Ovary (tissue), 9 donors: Measurements from ENCODE around the gene FOXP1. TPM values are rescaled to one million over a fixed set of nuclear protein-coding genes. Genes with fewer than 3 reads are reported as not detected.

Source experiments
- DNase-seq, 5 donors: peaks; one replicate each; pipeline ENCODE4 v3.0.0-alpha.2; 2019 to 2020
- H3K27ac ChIP-seq, 2 donors: fragments of 200-600 bp; one replicate each; pipeline versions ENCODE4 v1.5.1 to v1.8.0; 2019 to 2022
- H3K27me3 ChIP-seq: fragments of 200-600 bp; one replicate; pipeline ENCODE4 v1.8.0; 2022
- H3K36me3 ChIP-seq: fragments of 200-600 bp; sonication (generic); one replicate; pipeline ENCODE4 v1.5.1; 2019
- H3K4me1 ChIP-seq: one replicate; pipeline ENCODE4 v1.8.1; 2013; ENCODE audit warnings: mild to moderate bottlenecking, moderate library complexity; ENCODE audit not compliant: insufficient read depth
- H3K4me3 ChIP-seq: fragments of 200-600 bp; sonication (generic); one replicate; pipeline ENCODE4 v1.5.1; 2017
- H3K9me3 ChIP-seq, 2 donors: fragments of 200-600 bp in 1 of 2; sonication (generic) in 1 of 2; one replicate each; pipeline versions ENCODE4 v1.5.1 to v1.8.1; 2013 to 2019; ENCODE audit warnings: mild to moderate bottlenecking in 1 of 2, moderate library complexity in 1 of 2
- EP300 ChIP-seq: sonication (generic); formaldehyde crosslinking; IDR thresholded peaks from one replicate; pipeline ENCODE4 v1.6.1; 2017; ENCODE audit warnings: antibody characterized with exemption
- POLR2A ChIP-seq: fragments of 450-650 bp; IDR thresholded peaks from one replicate; pipeline ENCODE4 v1.6.1; 2017; ENCODE audit warnings: antibody characterized with exemption, mild to moderate bottlenecking, moderate library complexity
- WGBS, 3 donors: extraction: QIAGEN DNeasy Blood & Tissue Kit in 1 of 3; methylation state at CpG; one replicate each; pipeline versions ENCODE4 v1.1.5 to v1.1.7; 2013 to 2017; 5-methylcytosine and 5-hydroxymethylcytosine counted together
- intact Hi-C, 4 donors: fragments of 100-400 bp; cut with DNase I; formaldehyde crosslinking; loops; one replicate each; pipeline versions ENCODE4 v1.11.0 to v1.15.1; 2022 to 2023
- polyA plus RNA-seq, 2 donors: library from polyadenylated mRNA; stranded (reverse); fragments of 200-250 nt in 1 of 2; fragments of 350-450 nt in 1 of 2; fragmentation: Illumina TruSeq in 1 of 2; extraction: RNeasy Lipid Tissue Mini Kit (QIAGEN cat#74804) in 1 of 2; gene quantifications; one replicate each; pipeline ENCODE4 v1.2.3, GENCODE V29; 2013 to 2014
- total RNA-seq, 7 donors: library from RNA; depleted of rRNA in 2 of 7; stranded (reverse); fragments of >200 nt in 2 of 7; fragmentation: NEBNext Ultra II Directional in 3 of 7; extraction: Animal tissue kit (Norgen Biotek cat#: 25700) in 3 of 7; gene quantifications; one replicate each; pipeline versions ENCODE4 v1.1.0 to v1.2.4, GENCODE V29; 2016 to 2023
- TF ChIP-seq, protein P1 (sequence below), 3 donors: fragments of 450-650 bp in 2 of 3; fragments of 200-600 bp in 1 of 3; IDR thresholded peaks; one replicate each; pipeline versions ENCODE4 v1.5.1 to v1.8.0; 2016 to 2022; ENCODE audit warnings: antibody characterized with exemption in 3 of 3, mild to moderate bottlenecking in 1 of 3
- donor health status: DM: no; HTN: no; CAD: no; lungs with moderate emphysema.
- donor health status: DM: no; HTN: no; CAD: no.
- donor health status: Bipolar disorder and iron deficiency.
- donor health status: DM: yes; HTN: yes; CAD: no.
- donor health status: DM: no; HTN: no; CAD: no.
- donor health status: DM: yes; HTN: yes; CAD: no.

Gene FOXP1
- total and polyA plus RNA-seq, 9 donors = 31.7 to 126 (median 114) TPM

DNA sequence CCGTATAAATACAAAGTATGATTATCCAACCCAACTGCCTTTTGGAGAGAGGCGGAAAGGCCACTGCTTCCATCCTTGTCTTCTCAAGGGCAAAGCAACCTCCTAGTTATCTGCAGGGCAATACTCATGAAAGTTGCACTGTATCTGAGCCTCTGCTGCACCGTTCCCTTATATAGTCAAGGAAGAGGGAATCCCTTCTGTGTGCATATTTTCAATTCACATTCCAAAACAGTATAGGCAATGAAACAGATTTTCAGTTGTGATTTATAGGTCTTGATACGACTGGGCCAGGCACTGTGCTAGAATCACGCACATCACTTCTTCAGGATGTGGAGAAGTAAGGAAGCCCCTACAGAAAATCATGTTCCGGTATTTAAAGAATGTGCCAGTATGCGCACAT, 455.7 kb downstream of the FOXP1 start:
- Histone ChIP-seq H3K4me3 (peak overlapping the region; percentile 50), H3K27ac (peak overlapping the region; percentile 30 to 89), H3K4me1 (peaks cover 14% of the 10 kb centered on the region), H3K9me3 (no peaks in the 10 kb centered on the region), H3K36me3 (no peaks in the 10 kb centered on the region), H3K27me3 (no peaks in the 10 kb centered on the region)
- intact Hi-C loops = loop anchor here in 2 of 4 donors (5.0 to 10.0 kb wide), 3 partner anchors 61 to 454 kb away; partner anchors contain the start of gene FOXP1 (in 1 of the 2)
- TF ChIP-seq, protein P1, sequence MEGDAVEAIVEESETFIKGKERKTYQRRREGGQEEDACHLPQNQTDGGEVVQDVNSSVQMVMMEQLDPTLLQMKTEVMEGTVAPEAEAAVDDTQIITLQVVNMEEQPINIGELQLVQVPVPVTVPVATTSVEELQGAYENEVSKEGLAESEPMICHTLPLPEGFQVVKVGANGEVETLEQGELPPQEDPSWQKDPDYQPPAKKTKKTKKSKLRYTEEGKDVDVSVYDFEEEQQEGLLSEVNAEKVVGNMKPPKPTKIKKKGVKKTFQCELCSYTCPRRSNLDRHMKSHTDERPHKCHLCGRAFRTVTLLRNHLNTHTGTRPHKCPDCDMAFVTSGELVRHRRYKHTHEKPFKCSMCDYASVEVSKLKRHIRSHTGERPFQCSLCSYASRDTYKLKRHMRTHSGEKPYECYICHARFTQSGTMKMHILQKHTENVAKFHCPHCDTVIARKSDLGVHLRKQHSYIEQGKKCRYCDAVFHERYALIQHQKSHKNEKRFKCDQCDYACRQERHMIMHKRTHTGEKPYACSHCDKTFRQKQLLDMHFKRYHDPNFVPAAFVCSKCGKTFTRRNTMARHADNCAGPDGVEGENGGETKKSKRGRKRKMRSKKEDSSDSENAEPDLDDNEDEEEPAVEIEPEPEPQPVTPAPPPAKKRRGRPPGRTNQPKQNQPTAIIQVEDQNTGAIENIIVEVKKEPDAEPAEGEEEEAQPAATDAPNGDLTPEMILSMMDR (IDR thresholded peaks at IDR 0.05) = no peak
- TF ChIP-seq POLR2A (no peak), EP300 (no peak)
- WGBS, 3 donors = 7 to 33% (median 13%) methylated on average over 7 of the region's 7 CpGs
- no peak for DNase-seq

DNA sequence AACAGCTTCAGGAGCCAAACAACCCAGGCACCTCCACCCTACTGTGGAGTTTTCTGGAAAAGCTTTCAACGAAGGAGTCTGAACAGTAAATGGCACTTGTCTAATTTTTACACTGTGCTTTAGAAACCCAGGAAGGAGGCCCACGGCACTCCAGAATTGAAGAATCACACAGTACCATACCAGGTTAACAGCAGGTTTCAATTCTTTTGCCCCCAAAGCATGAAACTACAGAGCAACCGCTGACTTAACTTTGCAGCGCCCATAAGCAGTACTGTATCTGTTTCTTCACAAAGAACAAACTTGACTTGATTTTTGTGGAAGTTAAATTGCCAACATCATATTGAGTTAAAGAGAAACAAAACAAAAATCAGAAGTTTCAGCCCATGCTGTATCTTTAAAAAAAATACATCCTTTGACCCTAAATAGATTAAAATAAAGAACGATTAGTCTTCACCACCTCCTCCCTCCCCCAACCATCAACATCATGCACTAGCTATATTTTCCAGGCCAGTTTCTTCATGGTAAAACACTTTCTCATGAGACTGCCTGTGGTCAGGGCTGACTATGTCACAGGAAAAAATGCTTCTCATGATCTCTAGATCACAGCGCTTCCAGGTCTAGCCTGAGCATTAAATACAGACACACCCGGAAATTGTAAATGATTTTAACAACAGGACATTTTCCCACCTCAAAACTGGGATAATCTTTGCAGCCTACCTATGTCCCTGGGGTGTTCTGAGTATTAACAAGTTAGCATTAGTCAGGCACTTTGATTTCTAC, 456.3 kb downstream of the FOXP1 start:
- H3K4me1 ChIP-seq = peaks cover 17% of the 10 kb centered on the region
- peak overlapping the region; percentile 30 to 89 for H3K27ac ChIP-seq
- TF ChIP-seq, protein P1 (IDR thresholded peaks at IDR 0.05) = no peak
- TF ChIP-seq EP300 = no peak
- no peak for TF ChIP-seq POLR2A
- peak overlapping the region; percentile 50 for H3K4me3 ChIP-seq
- intact Hi-C loops = loop anchor here in 2 of 4 donors (5.0 to 10.0 kb wide), 3 partner anchors 60 to 455 kb away; partner anchors contain the start of gene FOXP1 (in 1 of the 2)
- no peaks in the 10 kb centered on the region for H3K9me3 ChIP-seq
- no peak for DNase-seq
- H3K27me3 ChIP-seq = no peaks in the 10 kb centered on the region
- no peaks in the 10 kb centered on the region for H3K36me3 ChIP-seq
- WGBS, 3 donors = 9 to 19% (median 10%) methylated on average over 7 of the region's 7 CpGs

DNA sequence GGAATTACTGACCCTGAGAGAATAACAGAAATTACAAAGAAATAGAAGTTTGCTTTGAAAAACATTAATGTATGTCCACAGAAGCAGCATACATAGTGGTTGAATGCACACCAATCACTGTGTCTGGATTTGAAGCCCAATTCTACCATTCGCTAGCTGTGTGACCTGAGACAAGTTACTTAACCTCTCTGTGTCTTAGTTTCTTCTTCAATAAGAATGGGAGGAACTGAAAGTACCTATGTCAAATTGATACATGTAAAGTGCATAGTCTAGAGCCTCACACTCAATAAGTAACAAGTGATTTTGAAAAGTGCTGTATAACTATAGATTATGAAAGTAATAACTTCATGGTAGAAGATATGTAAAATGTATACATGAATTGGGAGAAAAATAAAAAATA, 457.8 kb downstream of the FOXP1 start:
- peaks cover 17% of the 10 kb centered on the region for H3K4me1 ChIP-seq
- H3K9me3 ChIP-seq = no peaks in the 10 kb centered on the region
- DNase-seq = no peak
- no peaks in the 10 kb centered on the region for H3K27me3 ChIP-seq
- intact Hi-C loops = loop anchor here in 2 of 4 donors (5.0 to 10.0 kb wide), 3 partner anchors 58 to 457 kb away; partner anchors contain the start of gene FOXP1 (in 1 of the 2)
- 94 to 98% (median 97%) methylated on average over 1 of the region's 1 CpG for WGBS, 3 donors
- no peaks in the 10 kb centered on the region for H3K36me3 ChIP-seq
- H3K27ac ChIP-seq = peak overlapping the region in 1 of 2 donors; percentile 89
- no peak for TF ChIP-seq POLR2A
- no peak for TF ChIP-seq EP300
- TF ChIP-seq, protein P1 (IDR thresholded peaks at IDR 0.05) = no peak
- H3K4me3 ChIP-seq = no peak overlapping the region

DNA sequence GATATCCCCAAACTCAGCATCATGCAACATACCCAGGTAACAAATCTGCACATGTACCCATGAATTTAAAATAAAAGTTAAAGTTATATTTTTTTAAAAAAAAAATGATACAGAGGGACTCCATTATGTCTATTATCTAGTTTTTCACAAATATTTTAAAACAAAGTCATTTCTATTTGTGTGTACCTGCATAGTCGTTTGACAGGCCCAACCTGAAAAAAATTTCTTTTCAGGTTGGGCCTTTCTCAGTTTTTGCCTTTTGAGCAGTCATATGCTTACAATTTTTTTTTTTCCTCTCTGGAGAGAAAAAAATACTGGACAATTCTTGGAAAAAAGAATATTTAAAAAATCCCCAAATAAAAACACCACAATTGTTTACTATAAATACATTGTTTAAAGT, 459.5 kb downstream of the FOXP1 start:
- Histone ChIP-seq H3K9me3 (no peaks in the 10 kb centered on the region), H3K27ac (no peak overlapping the region), H3K4me3 (no peak overlapping the region), H3K27me3 (no peaks in the 10 kb centered on the region), H3K4me1 (peaks cover 21% of the 10 kb centered on the region), H3K36me3 (no peaks in the 10 kb centered on the region)
- no peak for DNase-seq
- 8 to 12% (median 9%) methylated on average over 1 of the region's 1 CpG for WGBS, 3 donors
- TF ChIP-seq, protein P1 (IDR thresholded peaks at IDR 0.05) = no peak
- TF ChIP-seq EP300 (no peak), POLR2A (no peak)
- intact Hi-C loops = loop anchor here in 1 of 4 donors (10.0 kb wide), 1 partner anchor 59 kb away; no protein-coding TSS in a partner anchor
